ENCODE measurements around the gene SNRNP70. TPM values are rescaled to one million over a fixed set of nuclear protein-coding genes. Genes with fewer than 3 reads are reported as not detected.

SNRNP70 gene
- total RNA-seq, 1 experiment from 2014 or later, result 259 TPM

DNA sequence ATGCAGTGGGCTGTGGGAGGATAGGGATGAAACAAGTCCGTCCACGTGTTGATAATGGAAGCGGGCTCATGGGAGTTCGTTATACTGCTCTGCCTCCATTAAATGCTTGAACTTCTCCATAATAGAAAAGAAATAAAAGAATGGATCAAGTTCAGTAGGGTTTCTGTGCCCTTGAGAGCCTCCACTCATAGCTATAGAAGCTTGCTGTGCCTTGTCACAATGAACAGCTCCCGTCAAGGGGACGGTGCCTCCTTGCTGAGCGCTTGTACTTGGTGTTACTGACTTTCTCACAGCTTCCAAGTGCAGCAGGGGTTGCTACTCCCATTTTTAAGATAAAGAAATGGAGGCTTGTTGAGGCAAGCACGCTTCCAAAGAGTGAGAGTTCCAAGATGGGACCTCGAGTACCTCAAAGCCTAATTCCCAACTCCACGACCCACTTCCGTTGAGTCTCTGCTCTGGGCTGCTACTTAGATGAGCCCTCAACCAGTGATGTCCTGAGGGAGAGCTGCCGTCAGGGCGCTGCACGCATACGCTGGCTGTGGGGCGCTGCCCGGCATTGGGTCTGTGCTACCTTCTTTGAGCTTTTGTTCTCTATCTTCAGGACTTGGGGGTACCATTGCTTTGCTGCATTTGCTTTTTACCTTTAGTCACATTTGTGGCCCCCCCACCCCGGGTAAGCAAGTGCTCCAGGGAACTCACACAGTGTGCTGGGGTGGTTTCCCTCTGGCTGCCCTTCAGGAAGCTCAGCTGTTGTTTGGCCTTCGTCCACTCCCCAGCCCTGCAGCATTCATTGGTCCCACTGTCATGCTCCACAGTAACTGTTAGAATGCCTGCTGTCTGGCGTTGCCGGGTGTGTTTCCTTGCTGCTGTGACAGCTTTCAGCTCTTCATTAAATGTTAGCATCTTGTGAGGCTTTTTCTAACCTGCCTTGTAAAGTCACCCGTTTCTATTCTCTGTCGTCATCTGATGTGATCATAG is 9.5 kb downstream of the SNRNP70 start:
- TF ChIP-seq, protein P1, sequence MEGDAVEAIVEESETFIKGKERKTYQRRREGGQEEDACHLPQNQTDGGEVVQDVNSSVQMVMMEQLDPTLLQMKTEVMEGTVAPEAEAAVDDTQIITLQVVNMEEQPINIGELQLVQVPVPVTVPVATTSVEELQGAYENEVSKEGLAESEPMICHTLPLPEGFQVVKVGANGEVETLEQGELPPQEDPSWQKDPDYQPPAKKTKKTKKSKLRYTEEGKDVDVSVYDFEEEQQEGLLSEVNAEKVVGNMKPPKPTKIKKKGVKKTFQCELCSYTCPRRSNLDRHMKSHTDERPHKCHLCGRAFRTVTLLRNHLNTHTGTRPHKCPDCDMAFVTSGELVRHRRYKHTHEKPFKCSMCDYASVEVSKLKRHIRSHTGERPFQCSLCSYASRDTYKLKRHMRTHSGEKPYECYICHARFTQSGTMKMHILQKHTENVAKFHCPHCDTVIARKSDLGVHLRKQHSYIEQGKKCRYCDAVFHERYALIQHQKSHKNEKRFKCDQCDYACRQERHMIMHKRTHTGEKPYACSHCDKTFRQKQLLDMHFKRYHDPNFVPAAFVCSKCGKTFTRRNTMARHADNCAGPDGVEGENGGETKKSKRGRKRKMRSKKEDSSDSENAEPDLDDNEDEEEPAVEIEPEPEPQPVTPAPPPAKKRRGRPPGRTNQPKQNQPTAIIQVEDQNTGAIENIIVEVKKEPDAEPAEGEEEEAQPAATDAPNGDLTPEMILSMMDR (IDR thresholded peaks at IDR 0.05; ENCODE audit: insufficient read depth in 1 of 2, low read depth in 1 of 2, low read length in 1 of 2, severe bottlenecking in 1 of 2, unreplicated experiment in 1 of 2), result no peak
- Histone ChIP-seq H3K27me3 (replicated peaks; ENCODE audit: control insufficient read depth, insufficient read depth, low read length) (no peaks in the 10 kb centered on the region), H3K36me3 (ENCODE audit: control insufficient read depth, insufficient read depth, low read length) (peaks cover 7% of the 10 kb centered on the region), H3K9me3 (no peaks in the 10 kb centered on the region), H3K4me1 (no peaks in the 10 kb centered on the region; the same call in 1 of the 2 replicates), H3K4me3 (ENCODE audit: low read depth, low read length) (no peak overlapping the region)
- no TSS peak for BruUV-seq (replicated peaks)
- CTCF ChIA-PET, result interaction anchor here (0.7 to 1.1 kb wide), 5 partner anchors 12 to 305 kb away, joined by 3 to 7 read pairs (median 3); partner anchors contain the start of gene RUVBL2
- H3K36me3 Mint-ChIP-seq (ENCODE audit: insufficient read depth, unreplicated experiment), result peaks cover 100% of the 10 kb centered on the region
- H3K27me3 Mint-ChIP-seq (ENCODE audit: insufficient read depth, unreplicated experiment), result no peaks in the 10 kb centered on the region
- no peaks in the 10 kb centered on the region for H3K4me1 Mint-ChIP-seq (ENCODE audit: low read depth, unreplicated experiment)
- H3K4me3 Mint-ChIP-seq (ENCODE audit: unreplicated experiment), result no peak overlapping the region
- intact Hi-C loops (cut with micrococcal nuclease; ENCODE audit: unreplicated experiment), result loop anchor here (5.0 kb wide), 1 partner anchor 53 kb away; no protein-coding TSS in a partner anchor
- no peak overlapping the region for H3K27ac Mint-ChIP-seq (ENCODE audit: unreplicated experiment)
- H3K9me3 Mint-ChIP-seq (ENCODE audit: unreplicated experiment), result no peaks in the 10 kb centered on the region
- no peak for DNase-seq
- POLR2A ChIA-PET, result no interaction called here

DNA sequence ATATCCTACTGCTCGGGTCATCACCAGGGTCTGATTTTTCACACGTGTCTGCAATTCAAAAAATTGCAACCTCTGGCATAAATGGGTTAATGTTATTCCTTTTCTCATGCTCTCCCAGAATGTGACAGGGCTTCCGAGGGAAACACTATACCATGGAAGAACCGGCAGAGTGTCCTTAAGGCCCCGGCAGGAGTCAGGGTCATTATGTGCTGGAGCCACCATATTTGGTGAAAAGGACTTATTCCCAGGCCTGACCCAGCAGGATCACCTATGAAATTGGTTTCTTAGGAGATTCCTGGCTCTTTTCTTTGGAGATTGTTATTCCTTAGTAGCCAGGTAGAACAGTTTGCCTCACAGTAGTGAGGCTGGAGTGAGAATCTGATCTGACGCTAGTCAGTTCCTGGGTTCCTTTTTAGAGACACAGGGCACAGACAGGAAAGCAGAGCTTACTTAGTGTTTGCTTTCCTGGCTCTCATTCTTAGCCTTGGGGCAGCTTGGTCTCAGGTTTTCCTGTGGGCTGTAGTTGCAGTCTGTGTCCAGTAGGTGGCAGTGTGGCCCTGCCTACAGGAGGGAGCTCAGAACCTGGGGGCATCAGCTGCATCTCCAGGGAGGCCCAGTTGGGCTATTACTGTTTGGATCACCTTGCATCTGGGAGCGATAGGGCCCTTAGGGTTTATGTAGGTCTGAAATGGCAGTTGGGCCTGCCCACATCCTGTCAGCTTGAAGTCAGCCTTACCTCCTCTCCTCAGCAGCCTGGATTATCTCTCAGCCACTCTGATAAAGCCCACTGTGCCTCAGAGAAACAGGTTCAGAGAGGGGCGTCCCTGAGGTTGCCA is 12.4 kb downstream of the SNRNP70 start:
- H3K36me3 Mint-ChIP-seq (ENCODE audit: insufficient read depth, unreplicated experiment), result peaks cover 92% of the 10 kb centered on the region

More for the DNA sequence above, 12.4 kb downstream of the SNRNP70 start:
- POLR2A ChIA-PET, result interaction anchor here (0.8 to 1.1 kb wide), 5 partner anchors 16 to 101 kb away, joined by 3 to 5 read pairs (median 3); partner anchors contain the start of genes LIN7B and NTF4
- H3K9me3 ChIP-seq, result no peaks in the 10 kb centered on the region
- Mint-ChIP-seq H3K9me3 (ENCODE audit: unreplicated experiment) (no peaks in the 10 kb centered on the region), H3K27me3 (ENCODE audit: insufficient read depth, unreplicated experiment) (no peaks in the 10 kb centered on the region), H3K27ac (ENCODE audit: unreplicated experiment) (no peak overlapping the region), H3K4me3 (ENCODE audit: unreplicated experiment) (no peak overlapping the region), H3K4me1 (ENCODE audit: low read depth, unreplicated experiment) (peaks cover 15% of the 10 kb centered on the region)
- intact Hi-C loops (cut with micrococcal nuclease; ENCODE audit: unreplicated experiment), result loop anchor here (1.0 to 5.0 kb wide), 4 partner anchors 9 to 102 kb away; partner anchors contain the start of gene SNRNP70
- TF ChIP-seq, protein P1 (IDR thresholded peaks at IDR 0.05; ENCODE audit: insufficient read depth in 1 of 2, low read depth in 1 of 2, low read length in 1 of 2, severe bottlenecking in 1 of 2, unreplicated experiment in 1 of 2), result peak; percentile 98 to 99
- no peak overlapping the region for H3K4me3 ChIP-seq (ENCODE audit: low read depth, low read length)
- no peaks in the 10 kb centered on the region; the same call in 1 of the 2 replicates for H3K4me1 ChIP-seq
- DNase-seq, result peak; percentile 83 to 88
- CTCF ChIA-PET, result interaction anchor here (0.5 to 2.2 kb wide), 47 partner anchors 9 to 444 kb away, joined by 3 to 96 read pairs (median 5); partner anchors contain the start of genes ALDH16A1, CGB7, GYS1 and LIN7B
- H3K27me3 ChIP-seq (replicated peaks; ENCODE audit: control insufficient read depth, insufficient read depth, low read length), result no peaks in the 10 kb centered on the region
- peaks cover 7% of the 10 kb centered on the region for H3K36me3 ChIP-seq (ENCODE audit: control insufficient read depth, insufficient read depth, low read length)
- BruUV-seq (replicated peaks), result no TSS peak

All from Caco-2 (cell line).